Central memory CD8-positive, alpha-beta T cell (primary cell): Measurements from ENCODE around the gene JMJD1C.
"Not testable (repeated sequence)": the region's sequence is repeated elsewhere in the genome, so short reads cannot be mapped to it uniquely, and the experiment has no call there.

Experiments
- ATAC-seq: fragments of 150-1000 bp; cut with Tn5 transposase; replicated peaks from 2 replicates; pipeline ENCODE4 v1.10.0; 2022; ENCODE audit warnings: mild to moderate bottlenecking, moderate FRiP score, moderate number of reproducible peaks; ENCODE audit not compliant: poor library complexity, severe bottlenecking; ENCODE audit errors: extremely low read depth
- DNase-seq, 2 donors: peaks; one replicate each; pipeline ENCODE4 v3.0.0; 2021; ENCODE audit warnings: low spot score in 2 of 2
- H3K27ac Mint-ChIP-seq: one replicate; pipeline ENCODE4 v1.8.0; 2022; ENCODE audit warnings: low read depth, mild to moderate bottlenecking, moderate library complexity, mixed read lengths
- H3K27me3 Mint-ChIP-seq: one replicate; pipeline ENCODE4 v1.8.0; 2022; ENCODE audit warnings: mixed read lengths
- H3K36me3 Mint-ChIP-seq: one replicate; pipeline ENCODE4 v1.8.0; 2022; ENCODE audit warnings: mild to moderate bottlenecking, moderate library complexity, mixed read lengths; ENCODE audit not compliant: insufficient read depth
- H3K4me1 Mint-ChIP-seq: one replicate; pipeline ENCODE4 v1.8.0; 2022; ENCODE audit warnings: mixed read lengths
- H3K4me3 Mint-ChIP-seq: one replicate; pipeline ENCODE4 v1.8.0; 2022; ENCODE audit warnings: mild to moderate bottlenecking, moderate library complexity, mixed read lengths
- H3K9me3 Mint-ChIP-seq: one replicate; pipeline ENCODE4 v1.8.0; 2022; ENCODE audit warnings: mixed read lengths

The JMJD1C gene

DNA sequence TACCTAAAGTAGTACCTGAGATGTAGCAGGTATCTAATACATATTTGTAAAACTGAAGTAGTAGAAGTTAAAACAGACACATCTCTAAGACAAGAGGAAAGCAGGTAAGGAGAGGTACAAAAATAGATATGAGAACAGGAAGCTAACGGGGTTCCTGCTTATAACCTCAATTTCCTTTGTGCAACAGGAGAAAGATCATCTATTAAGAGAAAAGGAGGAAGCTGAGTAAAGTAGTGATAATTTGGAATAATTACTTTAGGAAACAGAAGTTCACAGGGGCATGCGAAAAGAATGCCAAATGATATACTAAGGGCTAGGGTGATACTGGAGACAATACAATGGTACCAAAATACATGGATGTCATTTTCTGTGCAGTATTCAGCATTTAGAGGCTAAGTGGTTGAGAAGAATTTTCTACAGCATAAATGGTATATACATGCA is 223.9 kb downstream of the JMJD1C start:
- no peaks in the 10 kb centered on the region for H3K9me3 Mint-ChIP-seq
- peak overlapping the region; percentile 69 for H3K4me3 Mint-ChIP-seq
- no peak for DNase-seq
- ATAC-seq, result peak; percentile 21
- peak overlapping the region; percentile 69 for H3K27ac Mint-ChIP-seq
- peaks cover 71% of the 10 kb centered on the region for H3K4me1 Mint-ChIP-seq
- H3K27me3 Mint-ChIP-seq, result no peaks in the 10 kb centered on the region
- H3K36me3 Mint-ChIP-seq, result peaks cover 7% of the 10 kb centered on the region

DNA sequence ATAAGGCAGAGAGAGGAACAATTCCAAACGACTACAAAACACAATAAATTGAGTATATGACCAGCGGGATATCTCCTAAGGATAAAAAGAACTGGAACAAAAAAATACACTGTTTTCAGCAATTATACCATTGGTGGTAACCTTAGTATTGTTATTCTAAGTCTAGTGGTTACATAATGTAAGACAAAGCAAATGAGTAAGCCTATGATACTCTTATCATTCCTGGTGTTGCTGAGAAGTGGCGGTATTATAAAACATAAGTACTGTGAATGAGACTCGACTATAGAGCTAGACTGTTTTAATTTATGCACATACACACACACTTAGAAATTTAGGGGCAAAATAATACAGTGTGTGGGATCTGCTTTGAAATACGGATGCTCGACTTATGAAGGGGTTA is 225.0 kb downstream of the JMJD1C start:
- H3K27me3 Mint-ChIP-seq, result no peaks in the 10 kb centered on the region
- DNase-seq, result no peak
- no peaks in the 10 kb centered on the region for H3K9me3 Mint-ChIP-seq
- H3K4me1 Mint-ChIP-seq, result peaks cover 62% of the 10 kb centered on the region
- ATAC-seq, result no peak
- peak overlapping the region; percentile 61 for H3K27ac Mint-ChIP-seq
- H3K36me3 Mint-ChIP-seq, result peaks cover 5% of the 10 kb centered on the region
- peak overlapping the region; percentile 33 for H3K4me3 Mint-ChIP-seq

DNA sequence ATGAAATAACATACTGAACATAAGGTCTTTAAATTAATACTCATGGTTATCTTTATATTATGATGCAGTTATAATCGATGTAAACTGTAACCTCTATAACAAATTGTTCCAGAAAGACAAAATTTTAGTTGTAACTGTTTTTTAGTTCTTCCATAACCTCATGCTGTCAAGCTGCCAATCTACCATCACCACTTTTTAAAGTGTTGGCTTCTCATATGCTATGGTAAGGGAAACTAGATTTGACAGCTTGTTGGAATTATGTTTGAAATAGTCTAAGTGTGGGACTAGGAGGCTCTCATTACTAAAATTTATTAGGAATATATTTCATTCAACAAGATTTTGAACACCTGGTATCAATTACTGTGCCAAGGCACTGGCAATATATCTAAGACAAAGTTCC is 227.3 kb downstream of the JMJD1C start:
- peaks cover 43% of the 10 kb centered on the region for H3K4me1 Mint-ChIP-seq

DNA sequence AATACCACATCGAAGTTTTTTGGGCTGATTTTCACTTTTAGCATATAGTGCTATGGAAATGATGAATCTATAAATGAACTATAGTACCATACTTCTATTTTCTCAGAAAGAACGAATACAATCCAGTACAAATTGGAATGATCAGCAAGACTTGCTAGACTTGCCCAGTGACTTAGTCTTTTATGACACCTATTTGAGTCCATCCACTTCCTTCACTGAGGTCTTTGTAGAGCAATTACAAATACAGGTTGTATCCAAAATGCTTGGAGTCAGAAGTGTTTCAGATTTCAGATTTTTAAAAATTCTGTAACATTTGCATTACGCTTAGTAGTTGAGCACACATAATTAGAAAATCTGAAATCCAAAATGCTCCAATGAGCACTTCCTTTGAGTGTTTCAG is 228.4 kb downstream of the JMJD1C start:
- peaks cover 2% of the 10 kb centered on the region for H3K36me3 Mint-ChIP-seq
- ATAC-seq, result no peak
- H3K9me3 Mint-ChIP-seq, result no peaks in the 10 kb centered on the region
- H3K4me1 Mint-ChIP-seq, result peaks cover 41% of the 10 kb centered on the region
- H3K27ac Mint-ChIP-seq, result peak overlapping the region; percentile 79
- H3K27me3 Mint-ChIP-seq, result no peaks in the 10 kb centered on the region
- no peak for DNase-seq
- no peak overlapping the region for H3K4me3 Mint-ChIP-seq

More for the DNA sequence above, 227.3 kb downstream of the JMJD1C start:
- Mint-ChIP-seq H3K36me3 (peaks cover 2% of the 10 kb centered on the region), H3K27ac (peak overlapping the region; percentile 7), H3K27me3 (no peaks in the 10 kb centered on the region), H3K4me3 (no peak overlapping the region), H3K9me3 (no peaks in the 10 kb centered on the region)
- DNase-seq (no peak), ATAC-seq (no peak)

DNA sequence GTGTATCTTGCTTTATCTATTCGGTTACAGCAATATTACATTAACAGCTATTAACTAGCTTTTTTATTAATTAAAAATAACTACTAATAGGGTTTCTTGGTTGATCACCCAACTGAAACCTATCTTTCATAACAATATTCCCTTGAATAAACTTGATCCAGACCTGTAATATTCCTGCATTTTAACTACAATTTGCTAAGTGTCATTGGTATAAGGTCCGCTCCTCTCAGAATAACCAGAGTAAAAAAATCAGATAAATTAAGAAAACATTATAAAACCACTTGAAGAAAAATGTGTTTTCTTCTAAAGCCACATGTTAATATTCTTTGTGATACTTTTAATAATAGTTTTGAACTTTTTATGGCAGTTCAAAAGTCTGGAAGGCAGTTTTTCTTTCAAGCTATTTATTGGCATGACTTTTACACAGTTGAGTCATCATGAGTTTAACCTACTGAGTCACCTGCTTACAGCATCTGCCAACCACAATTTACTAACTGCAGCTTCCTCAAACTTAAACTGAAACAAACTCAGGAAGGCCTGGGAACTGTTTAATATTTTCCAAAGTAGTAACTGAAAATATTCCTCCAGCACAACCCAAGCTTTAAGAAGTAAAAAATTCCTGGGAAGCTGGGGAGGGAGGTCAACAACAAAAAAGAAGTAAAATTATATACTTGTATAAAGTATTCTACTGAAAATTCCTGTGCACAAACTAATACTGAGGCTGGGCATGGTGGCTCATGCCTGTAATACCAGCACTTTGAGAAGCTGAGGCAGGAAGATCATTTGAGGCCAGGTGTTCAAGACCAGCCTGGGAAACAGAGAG is 229.5 kb downstream of the JMJD1C start:
- no peak overlapping the region for H3K27ac Mint-ChIP-seq
- H3K4me3 Mint-ChIP-seq, result no peak overlapping the region

DNA sequence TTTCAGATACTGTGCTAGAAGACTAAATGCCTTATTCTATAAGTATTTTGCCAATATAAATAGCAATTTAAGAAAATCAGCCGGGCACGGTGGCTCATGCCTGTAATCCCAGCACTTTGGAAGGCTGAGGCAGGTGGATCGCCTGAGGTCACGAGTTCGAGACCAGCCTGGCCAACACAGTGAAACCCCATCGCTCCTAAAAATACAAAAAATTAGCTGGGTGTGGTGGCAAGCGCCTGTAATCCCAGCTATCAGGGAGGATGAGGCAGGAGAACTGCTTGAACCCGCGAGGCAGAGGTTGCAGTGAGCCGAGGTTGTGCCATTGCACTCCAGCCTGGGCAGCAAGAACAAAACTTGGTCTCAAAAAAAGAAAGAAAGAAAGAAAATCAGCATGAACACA is 230.6 kb downstream of the JMJD1C start:
- not testable (repeated sequence) for DNase-seq, H3K27ac Mint-ChIP-seq

More for the DNA sequence above, 229.5 kb downstream of the JMJD1C start:
- ATAC-seq (peak; percentile 88), DNase-seq (no peak)
- Mint-ChIP-seq H3K9me3 (no peaks in the 10 kb centered on the region), H3K36me3 (peaks cover 1% of the 10 kb centered on the region), H3K4me1 (peaks cover 34% of the 10 kb centered on the region), H3K27me3 (no peaks in the 10 kb centered on the region)

DNA sequence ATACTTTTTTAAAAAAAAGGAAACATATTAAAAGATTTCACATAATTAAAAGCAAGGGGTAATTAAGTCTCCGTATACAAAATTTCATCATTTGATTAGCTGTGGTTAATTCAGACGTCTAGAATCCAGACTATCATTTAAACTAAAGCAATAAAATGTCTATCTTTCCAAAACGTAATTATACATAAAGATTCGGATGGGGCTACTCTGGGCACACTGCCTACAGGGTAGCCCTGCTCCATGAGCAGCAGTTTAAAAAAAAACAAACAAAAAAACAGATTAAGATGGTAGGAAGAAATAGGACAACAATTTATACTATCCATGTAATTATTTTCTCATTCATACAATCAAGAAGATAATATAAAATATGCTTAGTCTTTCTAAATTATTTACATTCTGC is 236.6 kb downstream of the JMJD1C start:
- H3K9me3 Mint-ChIP-seq, result no peaks in the 10 kb centered on the region
- no peak overlapping the region for H3K27ac Mint-ChIP-seq
- H3K27me3 Mint-ChIP-seq, result no peaks in the 10 kb centered on the region
- no peak for DNase-seq
- H3K4me1 Mint-ChIP-seq, result peaks cover 28% of the 10 kb centered on the region
- ATAC-seq, result no peak
- H3K4me3 Mint-ChIP-seq, result no peak overlapping the region
- H3K36me3 Mint-ChIP-seq, result peaks cover 12% of the 10 kb centered on the region

More for the DNA sequence above, 230.6 kb downstream of the JMJD1C start:
- not testable (repeated sequence) for H3K9me3 Mint-ChIP-seq, H3K36me3 Mint-ChIP-seq, H3K27me3 Mint-ChIP-seq, ATAC-seq, H3K4me3 Mint-ChIP-seq
- H3K4me1 Mint-ChIP-seq, result peaks cover 29% of the 10 kb centered on the region

DNA sequence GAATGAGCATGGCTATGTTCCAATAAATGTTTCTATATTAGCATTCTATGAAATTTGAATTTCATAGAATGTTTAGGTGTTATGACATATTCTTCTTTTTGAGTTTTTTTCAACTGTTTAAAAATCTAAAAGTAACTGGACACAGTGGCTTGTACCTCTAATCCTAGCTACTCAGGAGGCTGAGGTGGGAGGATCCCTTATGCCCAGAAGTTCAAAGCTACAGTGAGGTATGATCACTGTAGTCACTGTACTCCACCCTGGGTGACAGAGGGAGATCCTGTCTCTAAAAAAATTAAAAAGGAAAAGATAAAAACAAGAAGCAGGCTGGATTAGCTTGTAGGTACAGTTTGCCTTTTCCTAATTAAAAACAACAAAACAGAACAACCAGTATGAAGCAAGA is 237.5 kb downstream of the JMJD1C start:
- Mint-ChIP-seq H3K9me3 (no peaks in the 10 kb centered on the region), H3K36me3 (peaks cover 12% of the 10 kb centered on the region), H3K4me1 (peaks cover 28% of the 10 kb centered on the region), H3K4me3 (no peak overlapping the region), H3K27ac (peak overlapping the region; percentile 93), H3K27me3 (no peaks in the 10 kb centered on the region)
- DNase-seq (no peak), ATAC-seq (no peak)

DNA sequence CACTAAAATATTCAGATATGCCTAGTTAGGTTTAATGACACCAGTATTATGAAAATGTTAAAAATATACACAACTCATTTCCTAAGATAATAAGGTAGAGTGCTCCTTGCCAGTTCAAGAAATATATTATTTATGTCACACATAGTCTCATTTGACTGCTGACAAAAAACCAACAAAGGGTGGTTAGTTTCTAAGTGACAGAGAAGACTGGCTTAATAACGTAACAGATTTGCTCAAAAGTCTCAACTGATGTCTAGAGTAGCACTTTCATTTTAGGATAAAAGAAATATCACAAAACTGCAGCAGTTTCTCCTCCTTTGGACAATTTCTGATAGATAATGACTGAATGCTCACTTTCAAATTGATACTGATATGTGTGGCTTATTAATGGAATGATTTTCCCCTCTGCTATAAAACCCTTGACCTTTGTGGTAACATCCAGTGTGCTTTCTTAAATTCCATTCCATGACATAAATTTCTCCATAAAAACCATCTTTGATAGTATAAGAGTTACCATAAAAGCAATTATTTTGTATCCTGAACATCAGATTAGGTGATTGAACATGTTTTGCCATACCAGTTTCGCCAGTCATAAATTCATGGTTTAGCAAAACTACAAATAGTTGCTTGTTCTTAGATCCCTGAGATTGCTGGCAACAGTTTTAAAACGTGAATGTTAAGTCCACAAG is 238.4 kb downstream of the JMJD1C start:
- peak overlapping the region; percentile 34 for H3K4me3 Mint-ChIP-seq
- ATAC-seq, result no peak
- H3K9me3 Mint-ChIP-seq, result no peaks in the 10 kb centered on the region
- peak overlapping the region; percentile 93 for H3K27ac Mint-ChIP-seq
- DNase-seq, result no peak
- H3K27me3 Mint-ChIP-seq, result no peaks in the 10 kb centered on the region
- H3K36me3 Mint-ChIP-seq, result peaks cover 16% of the 10 kb centered on the region
- H3K4me1 Mint-ChIP-seq, result peaks cover 32% of the 10 kb centered on the region

DNA sequence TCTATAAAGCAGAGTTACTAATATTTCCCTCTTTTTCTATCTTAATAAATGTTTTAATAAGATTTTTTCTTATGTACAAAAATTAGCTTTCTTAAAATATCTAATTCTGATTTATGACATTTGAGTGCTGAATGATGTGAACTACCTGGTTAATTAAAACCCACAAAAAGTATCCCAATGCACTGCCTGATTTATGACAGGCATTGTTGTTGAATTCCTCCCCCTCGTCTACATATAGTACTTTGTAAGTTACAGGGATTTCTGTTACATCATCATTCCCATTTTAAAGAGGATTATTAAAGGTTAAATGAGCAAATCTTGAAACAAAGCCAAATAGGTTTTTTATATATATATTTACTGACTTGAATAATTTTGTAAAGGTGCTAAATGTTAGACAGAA is 241.5 kb downstream of the JMJD1C start:
- Mint-ChIP-seq H3K27ac (no peak overlapping the region), H3K9me3 (no peaks in the 10 kb centered on the region), H3K36me3 (peaks cover 15% of the 10 kb centered on the region), H3K4me3 (no peak overlapping the region), H3K4me1 (peaks cover 54% of the 10 kb centered on the region), H3K27me3 (no peaks in the 10 kb centered on the region)
- ATAC-seq, result no peak
- DNase-seq, result no peak

DNA sequence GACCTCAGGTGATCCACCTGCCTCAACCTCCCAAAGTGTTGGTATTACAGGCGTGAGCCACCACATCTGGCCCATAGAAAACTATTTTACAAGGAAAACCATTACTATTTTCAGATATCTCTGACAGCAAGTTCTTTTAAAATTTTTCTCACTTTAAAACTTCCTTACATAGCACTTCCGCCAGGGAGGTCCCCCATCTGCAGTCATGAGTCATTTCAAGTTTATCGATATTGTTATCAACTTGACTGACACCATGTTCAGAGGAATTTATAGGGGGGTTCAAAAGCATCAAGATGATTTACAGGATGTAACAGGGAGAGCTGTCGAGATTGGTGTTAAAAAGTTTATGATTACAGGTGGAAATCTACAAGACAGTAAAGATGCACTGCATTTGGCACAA is 243.8 kb downstream of the JMJD1C start:
- ATAC-seq, result peak; percentile 4
- Mint-ChIP-seq H3K27me3 (no peaks in the 10 kb centered on the region), H3K27ac (peak overlapping the region; percentile 82), H3K4me1 (peaks cover 56% of the 10 kb centered on the region), H3K4me3 (peak overlapping the region; percentile 12), H3K36me3 (peaks cover 17% of the 10 kb centered on the region), H3K9me3 (no peaks in the 10 kb centered on the region)
- no peak for DNase-seq

DNA sequence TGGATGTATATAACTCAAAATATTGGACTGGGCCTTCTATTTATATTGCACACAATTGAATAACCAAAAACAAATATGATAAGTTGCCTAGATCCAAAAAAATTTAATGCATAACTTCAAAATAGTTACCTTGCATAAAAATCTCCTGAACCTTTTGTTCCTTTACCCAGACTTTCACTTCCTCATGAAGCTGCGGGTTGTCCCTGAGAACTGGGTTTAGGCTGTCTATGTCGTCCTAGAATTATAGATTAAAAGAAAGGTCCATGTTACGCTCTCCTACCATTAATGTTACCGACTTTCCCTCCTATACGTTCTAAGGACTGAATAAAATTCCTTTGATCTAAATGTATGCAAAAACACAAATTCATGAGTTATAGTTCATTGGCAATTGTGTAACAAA is 246.0 kb downstream of the JMJD1C start:
- H3K27ac Mint-ChIP-seq, result no peak overlapping the region
- ATAC-seq (no peak), DNase-seq (no peak)
- no peak overlapping the region for H3K4me3 Mint-ChIP-seq
- no peaks in the 10 kb centered on the region for H3K9me3 Mint-ChIP-seq
- H3K27me3 Mint-ChIP-seq, result no peaks in the 10 kb centered on the region
- H3K4me1 Mint-ChIP-seq, result peaks cover 49% of the 10 kb centered on the region
- H3K36me3 Mint-ChIP-seq, result peaks cover 24% of the 10 kb centered on the region

DNA sequence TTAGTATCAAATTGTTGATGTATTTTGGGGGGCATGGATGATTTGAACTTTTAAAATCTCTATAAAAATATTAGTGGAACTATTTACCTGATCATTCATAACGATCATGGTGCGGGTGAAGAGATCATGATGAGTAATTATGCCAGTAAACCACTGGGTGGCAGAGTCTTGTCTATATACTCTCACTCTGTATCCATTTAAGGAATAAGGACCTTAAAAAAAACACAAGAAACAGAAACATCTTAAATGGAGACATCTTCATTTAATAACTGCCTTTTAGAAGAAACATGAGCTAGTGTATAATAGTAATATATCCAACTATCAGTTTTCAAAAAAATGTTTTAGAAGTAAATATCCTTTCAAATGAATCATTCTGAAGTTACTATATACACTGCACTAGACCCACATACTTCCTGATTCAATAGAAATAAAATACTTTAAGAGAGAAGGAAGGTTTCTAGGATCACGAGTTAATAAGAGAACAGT is 248.6 kb downstream of the JMJD1C start:
- H3K27ac Mint-ChIP-seq, result peak overlapping the region; percentile 73
- ATAC-seq (peak; percentile 69), DNase-seq (no peak)
- H3K4me1 Mint-ChIP-seq, result peaks cover 43% of the 10 kb centered on the region
- no peak overlapping the region for H3K4me3 Mint-ChIP-seq
- H3K36me3 Mint-ChIP-seq, result peaks cover 35% of the 10 kb centered on the region
- no peaks in the 10 kb centered on the region for H3K27me3 Mint-ChIP-seq
- H3K9me3 Mint-ChIP-seq, result no peaks in the 10 kb centered on the region
